ENCODE measurements around the gene ST3GAL3.

The ST3GAL3 gene

DNA sequence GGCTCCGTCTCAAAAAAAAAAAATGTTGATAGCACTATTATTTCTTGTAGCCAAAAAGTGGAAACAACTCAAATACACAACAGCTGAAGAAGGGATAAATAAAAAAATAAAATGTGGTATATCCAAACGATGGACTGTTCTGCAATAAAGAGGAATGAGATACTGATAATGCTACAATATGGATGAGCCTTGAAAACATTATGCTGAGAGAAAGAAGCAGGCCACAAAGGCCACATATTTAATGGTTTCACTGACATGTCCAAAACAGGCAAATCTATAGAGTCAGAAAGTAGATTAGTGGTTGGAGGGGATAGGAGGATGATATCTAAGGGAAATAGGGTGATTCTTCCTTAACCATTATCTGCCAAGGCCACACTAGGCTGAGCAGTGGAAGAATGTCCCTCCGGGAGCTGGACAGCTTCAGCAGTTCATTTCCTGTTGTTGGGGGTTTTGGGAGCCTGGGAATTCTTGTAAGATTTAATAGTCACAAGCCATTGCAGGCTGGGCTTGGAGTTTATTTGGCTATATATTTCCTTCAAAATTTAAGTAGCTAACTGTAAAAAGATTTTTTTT is 53.5 kb downstream of the ST3GAL3 start:
- H3K9ac ChIP-seq (ENCODE audit: low read depth, low read length), result no peak overlapping the region
- no peaks in the 10 kb centered on the region for H3K27me3 ChIP-seq (ENCODE audit: insufficient read depth, low read length)
- H3K4me1 ChIP-seq (ENCODE audit: insufficient read depth, low read length), result peaks cover 23% of the 10 kb centered on the region
- H3K36me3 ChIP-seq (ENCODE audit: insufficient read depth, low read length), result no peaks in the 10 kb centered on the region
- no peak overlapping the region for H3K4me3 ChIP-seq (ENCODE audit: low read length)
- 96% methylated on average over 3 of the region's 3 CpGs for WGBS
- H3K27ac ChIP-seq (ENCODE audit: low read depth, low read length), result no peak overlapping the region
- no peaks in the 10 kb centered on the region for H3K9me3 ChIP-seq (ENCODE audit: insufficient read depth, low read depth, low read length)

DNA sequence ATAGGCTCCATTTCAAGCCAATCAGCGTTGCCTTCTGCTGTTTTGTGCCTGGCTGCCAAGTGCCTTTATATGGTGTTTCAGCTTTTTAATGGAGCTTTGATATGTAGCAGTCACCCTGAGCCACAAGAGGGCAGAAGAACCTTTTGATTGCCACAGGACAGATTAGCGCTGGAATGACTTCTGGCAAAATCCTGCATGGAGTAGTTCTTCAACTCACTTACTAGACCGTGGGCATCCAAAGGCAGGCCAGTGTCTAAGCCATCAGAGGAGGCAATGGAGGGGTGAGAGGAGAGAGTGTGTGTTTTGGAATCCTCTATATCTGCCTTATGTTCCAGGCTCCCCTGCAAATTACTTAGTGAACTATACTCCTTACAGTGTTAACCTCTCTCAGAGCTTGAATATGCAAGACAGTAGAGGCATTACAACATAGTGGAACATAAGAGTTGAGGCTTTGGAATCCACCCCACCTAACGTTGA is 56.2 kb downstream of the ST3GAL3 start:
- Histone ChIP-seq H3K4me1 (ENCODE audit: insufficient read depth, low read length) (peaks cover 44% of the 10 kb centered on the region), H3K27ac (ENCODE audit: low read depth, low read length) (no peak overlapping the region)

DNA sequence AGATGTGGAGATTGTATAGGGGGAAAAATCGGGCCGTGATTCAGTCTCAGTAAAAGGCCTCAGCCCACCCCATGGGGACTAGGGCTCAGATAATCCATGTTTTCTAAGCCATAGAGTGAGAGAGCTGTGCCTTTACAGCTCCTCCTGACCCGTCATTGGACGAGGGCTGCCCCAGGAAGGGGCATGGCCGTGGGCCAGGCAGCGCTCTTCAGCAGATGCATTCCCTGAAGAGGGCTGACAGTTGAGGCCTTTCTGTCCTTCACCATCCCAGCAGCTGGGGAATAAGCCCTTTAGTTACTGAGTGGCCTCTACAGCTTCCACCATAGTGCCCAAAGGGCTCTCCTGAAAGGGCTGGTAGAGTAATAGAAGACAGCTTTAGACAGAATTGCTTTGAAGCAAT is 57.2 kb downstream of the ST3GAL3 start:
- no peaks in the 10 kb centered on the region for H3K27me3 ChIP-seq (ENCODE audit: insufficient read depth, low read length)
- WGBS, result 72% methylated on average over 6 of the region's 6 CpGs
- H3K4me3 ChIP-seq (ENCODE audit: low read length), result no peak overlapping the region
- no peak overlapping the region for H3K27ac ChIP-seq (ENCODE audit: low read depth, low read length)
- no peaks in the 10 kb centered on the region for H3K36me3 ChIP-seq (ENCODE audit: insufficient read depth, low read length)
- H3K9ac ChIP-seq (ENCODE audit: low read depth, low read length), result no peak overlapping the region
- no peaks in the 10 kb centered on the region for H3K9me3 ChIP-seq (ENCODE audit: insufficient read depth, low read depth, low read length)
- H3K4me1 ChIP-seq (ENCODE audit: insufficient read depth, low read length), result peaks cover 53% of the 10 kb centered on the region

More for the DNA sequence above, 56.2 kb downstream of the ST3GAL3 start:
- H3K9ac ChIP-seq (ENCODE audit: low read depth, low read length), result no peak overlapping the region
- H3K27me3 ChIP-seq (ENCODE audit: insufficient read depth, low read length), result no peaks in the 10 kb centered on the region
- no peak overlapping the region for H3K4me3 ChIP-seq (ENCODE audit: low read length)
- WGBS, result 4% methylated on average over 4 of the region's 4 CpGs
- H3K36me3 ChIP-seq (ENCODE audit: insufficient read depth, low read length), result no peaks in the 10 kb centered on the region
- no peaks in the 10 kb centered on the region for H3K9me3 ChIP-seq (ENCODE audit: insufficient read depth, low read depth, low read length)

DNA sequence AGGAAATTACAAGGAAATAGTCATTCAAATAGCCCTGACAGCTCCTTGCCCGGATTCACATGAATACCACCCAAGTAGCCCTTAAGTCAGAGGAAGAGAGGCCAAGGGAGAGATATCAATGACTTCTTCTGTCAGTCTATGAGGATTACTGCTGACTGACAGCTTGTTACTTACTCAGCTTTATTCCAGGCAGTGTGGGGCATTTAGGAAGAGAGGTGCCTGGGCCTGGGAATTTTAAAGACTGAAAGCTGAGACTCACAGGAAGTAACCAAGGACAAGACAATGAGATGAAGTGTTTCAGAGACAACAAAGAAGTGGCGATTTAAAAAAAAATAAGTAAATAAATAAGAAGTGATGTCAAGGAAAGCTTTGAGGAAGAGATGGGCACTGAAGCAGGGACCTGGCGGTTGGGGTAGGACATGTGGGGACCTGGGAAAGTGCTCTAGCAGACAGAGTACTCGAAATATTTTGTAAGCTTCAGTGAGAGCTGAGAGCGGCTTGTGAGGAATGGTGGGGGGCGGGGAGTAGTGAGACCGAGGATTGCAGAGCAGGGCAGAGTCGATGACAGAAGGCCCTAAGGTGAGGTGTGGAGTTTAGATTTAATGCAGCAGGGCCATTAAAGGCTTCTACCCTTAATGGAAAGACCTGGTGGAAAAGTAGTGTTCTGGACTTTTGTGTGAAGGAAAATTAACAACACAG is 58.9 kb downstream of the ST3GAL3 start:
- Histone ChIP-seq H3K9ac (ENCODE audit: low read depth, low read length) (peak overlapping the region; percentile 71), H3K27me3 (ENCODE audit: insufficient read depth, low read length) (no peaks in the 10 kb centered on the region), H3K4me1 (ENCODE audit: insufficient read depth, low read length) (peaks cover 67% of the 10 kb centered on the region), H3K9me3 (ENCODE audit: insufficient read depth, low read depth, low read length) (no peaks in the 10 kb centered on the region), H3K36me3 (ENCODE audit: insufficient read depth, low read length) (no peaks in the 10 kb centered on the region), H3K27ac (ENCODE audit: low read depth, low read length) (peak overlapping the region; percentile 95), H3K4me3 (ENCODE audit: low read length) (peak overlapping the region; percentile 33)
- WGBS, result 4% methylated on average over 8 of the region's 8 CpGs

DNA sequence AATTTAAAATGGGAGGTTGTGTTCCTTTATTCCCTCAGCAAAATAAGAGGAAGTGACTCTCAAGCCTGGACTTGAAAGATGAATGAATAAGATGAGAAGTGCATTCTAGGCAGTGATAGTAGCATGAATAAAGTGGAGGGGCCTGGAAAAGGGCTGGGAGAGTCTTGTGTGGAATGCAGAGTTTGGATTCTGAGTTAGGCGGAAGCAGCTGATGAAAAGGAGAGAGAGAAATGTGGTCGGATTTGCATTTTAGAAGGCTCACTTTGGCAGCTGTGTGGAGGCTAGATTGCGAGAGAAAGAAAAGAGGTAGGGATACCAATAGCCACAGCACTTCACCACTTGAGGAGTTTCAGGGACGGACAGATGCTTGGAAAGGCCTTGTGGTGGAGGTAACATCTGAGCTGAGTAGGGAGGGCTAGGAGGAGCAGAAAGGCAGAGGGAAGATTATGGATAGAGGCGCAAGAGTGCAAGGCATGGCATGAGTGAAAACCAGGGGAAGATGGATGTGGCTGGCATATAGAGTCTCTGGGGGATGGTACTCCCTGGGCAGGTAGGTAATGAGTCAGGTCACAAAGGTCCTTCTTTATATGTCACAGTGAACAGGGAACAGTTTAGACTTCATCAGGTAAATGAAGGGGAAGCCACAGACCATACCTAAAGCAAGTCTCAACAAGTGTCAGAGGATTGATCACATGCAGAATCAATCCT is 59.6 kb downstream of the ST3GAL3 start:
- Histone ChIP-seq H3K27me3 (ENCODE audit: insufficient read depth, low read length) (no peaks in the 10 kb centered on the region), H3K4me3 (ENCODE audit: low read length) (peak overlapping the region; percentile 33), H3K36me3 (ENCODE audit: insufficient read depth, low read length) (no peaks in the 10 kb centered on the region), H3K9ac (ENCODE audit: low read depth, low read length) (peak overlapping the region; percentile 71), H3K27ac (ENCODE audit: low read depth, low read length) (peak overlapping the region; percentile 95), H3K9me3 (ENCODE audit: insufficient read depth, low read depth, low read length) (no peaks in the 10 kb centered on the region), H3K4me1 (ENCODE audit: insufficient read depth, low read length) (peaks cover 67% of the 10 kb centered on the region)
- WGBS, result 32% methylated on average over 5 of the region's 5 CpGs

DNA sequence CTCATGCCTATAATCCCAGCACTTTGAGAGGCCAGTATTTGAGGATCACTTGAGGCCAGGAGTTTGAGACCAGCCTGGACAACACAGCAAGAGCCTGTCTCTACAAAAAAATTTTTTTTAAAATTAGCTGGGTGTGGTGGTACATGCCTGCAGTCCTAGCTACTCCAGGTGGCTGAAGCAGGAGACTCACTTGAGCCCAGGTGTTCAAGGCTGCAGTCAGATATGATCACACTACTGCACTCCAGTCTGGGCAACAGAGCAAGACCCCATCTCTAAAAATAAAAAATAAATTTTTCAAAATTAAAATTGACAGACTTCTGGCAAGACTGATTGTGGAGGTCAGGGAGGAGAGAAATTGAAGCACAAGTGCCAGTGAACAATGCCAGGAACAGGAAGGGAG is 60.8 kb downstream of the ST3GAL3 start:
- H3K36me3 ChIP-seq (ENCODE audit: insufficient read depth, low read length), result no peaks in the 10 kb centered on the region
- no peaks in the 10 kb centered on the region for H3K9me3 ChIP-seq (ENCODE audit: insufficient read depth, low read depth, low read length)
- peaks cover 67% of the 10 kb centered on the region for H3K4me1 ChIP-seq (ENCODE audit: insufficient read depth, low read length)
- H3K9ac ChIP-seq (ENCODE audit: low read depth, low read length), result no peak overlapping the region
- H3K27ac ChIP-seq (ENCODE audit: low read depth, low read length), result peak overlapping the region; percentile 19; the same call in 1 of the 2 replicates
- H3K4me3 ChIP-seq (ENCODE audit: low read length), result no peak overlapping the region
- no peaks in the 10 kb centered on the region for H3K27me3 ChIP-seq (ENCODE audit: insufficient read depth, low read length)

DNA sequence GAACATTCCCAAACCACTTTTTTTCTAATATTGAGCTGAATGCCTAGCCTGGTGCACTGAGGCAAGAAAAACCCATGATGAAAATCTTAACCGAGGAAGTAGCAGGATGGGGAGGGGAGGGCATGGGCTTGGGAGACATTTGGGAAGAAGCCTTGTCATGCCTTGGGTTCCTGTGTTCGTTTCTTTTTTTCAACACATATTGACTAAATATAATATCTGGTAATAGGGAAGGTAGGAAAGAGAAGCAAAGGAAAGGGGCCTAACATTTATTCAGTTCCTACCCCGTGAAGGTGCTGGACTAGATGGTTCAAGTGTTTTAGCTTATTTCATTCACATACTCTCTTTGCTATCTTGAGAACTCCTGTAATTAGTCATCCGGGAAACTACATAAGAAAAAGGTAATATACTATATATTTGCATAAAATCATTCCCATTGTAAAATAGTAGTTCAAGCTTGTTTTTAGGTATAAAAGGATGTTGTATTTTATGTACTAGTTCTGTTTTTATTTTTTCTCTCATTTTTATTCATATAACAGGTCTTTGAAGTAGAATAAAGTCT is 62.1 kb downstream of the ST3GAL3 start:
- Histone ChIP-seq H3K9ac (ENCODE audit: low read depth, low read length) (no peak overlapping the region), H3K27me3 (ENCODE audit: insufficient read depth, low read length) (no peaks in the 10 kb centered on the region), H3K9me3 (ENCODE audit: insufficient read depth, low read depth, low read length) (no peaks in the 10 kb centered on the region), H3K27ac (ENCODE audit: low read depth, low read length) (no peak overlapping the region), H3K4me3 (ENCODE audit: low read length) (no peak overlapping the region), H3K4me1 (ENCODE audit: insufficient read depth, low read length) (peaks cover 62% of the 10 kb centered on the region), H3K36me3 (ENCODE audit: insufficient read depth, low read length) (no peaks in the 10 kb centered on the region)
- WGBS, result 83% methylated on average over 2 of the region's 4 CpGs

DNA sequence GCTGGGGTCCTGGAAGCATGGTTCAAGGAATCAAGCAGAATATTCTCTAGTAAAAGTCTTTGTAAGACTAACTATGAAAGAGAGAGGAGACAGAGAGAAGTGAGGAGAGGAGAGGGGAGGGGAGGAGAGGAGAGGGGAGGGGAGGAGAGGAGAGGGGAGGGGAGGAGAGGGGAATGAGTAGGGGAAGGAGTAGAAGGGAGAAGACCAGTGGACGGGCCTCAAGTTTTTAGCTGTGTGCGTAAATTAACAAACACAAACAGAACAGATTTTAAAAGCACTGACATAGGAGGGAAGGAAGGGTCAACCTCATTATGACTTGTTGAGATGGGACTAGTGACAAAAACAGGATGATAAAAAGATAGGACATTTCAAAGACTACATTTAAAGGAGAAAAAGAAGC is 62.8 kb downstream of the ST3GAL3 start:
- Histone ChIP-seq H3K4me3 (ENCODE audit: low read length) (no peak overlapping the region), H3K36me3 (ENCODE audit: insufficient read depth, low read length) (no peaks in the 10 kb centered on the region), H3K4me1 (ENCODE audit: insufficient read depth, low read length) (peaks cover 57% of the 10 kb centered on the region), H3K9me3 (ENCODE audit: insufficient read depth, low read depth, low read length) (no peaks in the 10 kb centered on the region), H3K9ac (ENCODE audit: low read depth, low read length) (no peak overlapping the region), H3K27me3 (ENCODE audit: insufficient read depth, low read length) (no peaks in the 10 kb centered on the region), H3K27ac (ENCODE audit: low read depth, low read length) (no peak overlapping the region)
- no CpG with 5 or more reads among the region's 2 CpGs for WGBS

DNA sequence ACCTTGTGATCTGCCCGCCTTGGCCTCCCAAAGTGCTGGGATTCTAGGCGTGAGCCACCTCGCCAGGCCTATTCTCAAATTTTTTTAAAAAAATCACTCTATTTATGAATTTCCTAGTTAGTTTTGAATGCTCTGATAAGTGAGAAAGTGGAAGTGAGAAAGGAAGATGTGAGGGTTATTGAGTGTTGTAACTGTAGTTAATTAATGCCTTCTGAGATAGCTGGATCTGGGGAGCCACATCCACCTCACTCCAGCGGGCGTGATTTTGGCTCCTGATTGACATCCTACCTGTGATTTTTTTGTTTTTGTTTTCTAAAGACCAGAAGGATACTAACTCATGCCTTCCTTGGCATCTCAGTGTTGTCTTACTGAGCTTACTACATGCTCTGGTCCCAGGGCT is 65.6 kb downstream of the ST3GAL3 start:
- Histone ChIP-seq H3K9me3 (ENCODE audit: insufficient read depth, low read depth, low read length) (no peaks in the 10 kb centered on the region), H3K36me3 (ENCODE audit: insufficient read depth, low read length) (no peaks in the 10 kb centered on the region), H3K4me1 (ENCODE audit: insufficient read depth, low read length) (peaks cover 29% of the 10 kb centered on the region), H3K27me3 (ENCODE audit: insufficient read depth, low read length) (no peaks in the 10 kb centered on the region), H3K4me3 (ENCODE audit: low read length) (no peak overlapping the region), H3K9ac (ENCODE audit: low read depth, low read length) (no peak overlapping the region), H3K27ac (ENCODE audit: low read depth, low read length) (no peak overlapping the region)
- 95% methylated on average over 5 of the region's 5 CpGs for WGBS

DNA sequence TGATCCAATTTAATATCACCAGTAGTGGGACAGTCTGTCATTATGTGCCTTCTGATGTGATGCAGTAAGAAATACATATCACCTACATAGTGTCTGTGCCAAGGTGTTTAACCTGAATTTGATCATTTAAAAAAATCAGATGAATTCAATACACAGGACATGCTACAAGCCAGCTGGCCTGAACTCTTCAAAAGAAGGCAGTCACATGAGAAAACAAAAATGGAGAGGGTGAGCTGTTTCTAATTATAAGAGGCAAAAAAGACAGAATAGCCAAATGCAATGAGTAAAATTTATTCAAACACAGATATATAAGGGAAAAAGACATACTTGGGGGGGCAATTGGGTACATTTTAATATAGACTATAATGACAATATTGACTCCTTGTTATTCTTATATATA is 66.5 kb downstream of the ST3GAL3 start:
- no peak overlapping the region for H3K4me3 ChIP-seq (ENCODE audit: low read length)
- peaks cover 27% of the 10 kb centered on the region for H3K4me1 ChIP-seq (ENCODE audit: insufficient read depth, low read length)
- no peaks in the 10 kb centered on the region for H3K9me3 ChIP-seq (ENCODE audit: insufficient read depth, low read depth, low read length)
- H3K27me3 ChIP-seq (ENCODE audit: insufficient read depth, low read length), result no peaks in the 10 kb centered on the region
- H3K36me3 ChIP-seq (ENCODE audit: insufficient read depth, low read length), result no peaks in the 10 kb centered on the region
- H3K27ac ChIP-seq (ENCODE audit: low read depth, low read length), result no peak overlapping the region
- H3K9ac ChIP-seq (ENCODE audit: low read depth, low read length), result no peak overlapping the region

DNA sequence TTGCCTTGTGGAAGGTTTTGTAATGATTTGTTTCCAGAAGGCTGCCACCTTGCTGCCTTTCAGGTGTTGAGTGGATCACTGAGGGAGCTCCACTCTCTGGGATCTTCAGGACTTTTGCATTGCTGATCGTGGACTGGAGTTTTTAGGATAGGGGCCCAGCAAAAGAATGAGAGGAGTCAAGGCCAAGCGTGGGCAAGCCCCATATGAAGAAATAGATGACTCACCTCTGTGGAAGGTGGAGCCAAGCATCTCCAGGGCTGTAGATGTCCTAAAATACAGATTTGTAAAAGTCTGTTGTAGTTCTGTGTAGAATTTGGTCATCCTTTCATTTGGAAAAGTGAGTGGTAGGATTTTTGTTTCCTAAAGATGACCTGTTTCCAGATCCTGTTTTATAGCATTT is 67.0 kb downstream of the ST3GAL3 start:
- WGBS, result 66% methylated on average over 2 of the region's 2 CpGs
- Histone ChIP-seq H3K9ac (ENCODE audit: low read depth, low read length) (no peak overlapping the region), H3K36me3 (ENCODE audit: insufficient read depth, low read length) (no peaks in the 10 kb centered on the region), H3K27me3 (ENCODE audit: insufficient read depth, low read length) (no peaks in the 10 kb centered on the region), H3K4me1 (ENCODE audit: insufficient read depth, low read length) (peaks cover 22% of the 10 kb centered on the region), H3K27ac (ENCODE audit: low read depth, low read length) (no peak overlapping the region), H3K9me3 (ENCODE audit: insufficient read depth, low read depth, low read length) (no peaks in the 10 kb centered on the region), H3K4me3 (ENCODE audit: low read length) (no peak overlapping the region)
